ENCODE results near the gene RCL1. TPM values are rescaled to one million over a fixed set of nuclear protein-coding genes. Genes with fewer than 3 reads are reported as not detected.

The RCL1 gene
- total and polyA plus RNA-seq, 7 donors: 8.9 to 29.5 (median 16.0) TPM

DNA sequence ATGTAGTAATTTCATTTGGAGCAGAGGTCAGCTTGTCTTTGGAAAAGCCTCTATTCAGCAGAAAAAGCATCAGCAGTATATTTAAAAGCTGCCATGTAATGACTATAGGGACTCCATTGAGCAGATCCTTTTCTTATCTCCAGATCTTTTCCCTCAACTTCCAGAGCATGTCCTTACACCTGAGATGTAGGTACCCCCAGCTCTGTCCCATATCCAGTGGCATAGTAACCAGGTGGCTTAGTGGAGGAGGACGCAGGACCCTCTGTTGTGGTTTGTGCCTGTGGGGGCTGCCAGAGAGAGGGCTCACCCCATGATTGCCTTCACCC lies 61.5 kb downstream of the RCL1 start:
- Histone ChIP-seq H3K9me3 (no peaks in the 10 kb centered on the region), H3K27me3 (ENCODE audit: insufficient read depth in 3 of 3, low read length in 2 of 3) (no peaks in the 10 kb centered on the region), H3K4me3 (no peak overlapping the region), H3K36me3 (ENCODE audit: insufficient read depth in 1 of 2, low read depth in 1 of 2) (peaks cover 9 to 35% of the 10 kb centered on the region in 2 donors), H3K4me1 (peaks cover 44% of the 10 kb centered on the region), H3K27ac (peak overlapping the region; percentile 75)
- TF ChIP-seq, protein P1, sequence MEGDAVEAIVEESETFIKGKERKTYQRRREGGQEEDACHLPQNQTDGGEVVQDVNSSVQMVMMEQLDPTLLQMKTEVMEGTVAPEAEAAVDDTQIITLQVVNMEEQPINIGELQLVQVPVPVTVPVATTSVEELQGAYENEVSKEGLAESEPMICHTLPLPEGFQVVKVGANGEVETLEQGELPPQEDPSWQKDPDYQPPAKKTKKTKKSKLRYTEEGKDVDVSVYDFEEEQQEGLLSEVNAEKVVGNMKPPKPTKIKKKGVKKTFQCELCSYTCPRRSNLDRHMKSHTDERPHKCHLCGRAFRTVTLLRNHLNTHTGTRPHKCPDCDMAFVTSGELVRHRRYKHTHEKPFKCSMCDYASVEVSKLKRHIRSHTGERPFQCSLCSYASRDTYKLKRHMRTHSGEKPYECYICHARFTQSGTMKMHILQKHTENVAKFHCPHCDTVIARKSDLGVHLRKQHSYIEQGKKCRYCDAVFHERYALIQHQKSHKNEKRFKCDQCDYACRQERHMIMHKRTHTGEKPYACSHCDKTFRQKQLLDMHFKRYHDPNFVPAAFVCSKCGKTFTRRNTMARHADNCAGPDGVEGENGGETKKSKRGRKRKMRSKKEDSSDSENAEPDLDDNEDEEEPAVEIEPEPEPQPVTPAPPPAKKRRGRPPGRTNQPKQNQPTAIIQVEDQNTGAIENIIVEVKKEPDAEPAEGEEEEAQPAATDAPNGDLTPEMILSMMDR (IDR thresholded peaks at IDR 0.05): no peak
- intact Hi-C loops (cut with DNase I): loop anchor here in 1 of 2 donors (5.0 kb wide), 1 partner anchor 133 kb away; the partner anchor contains the start of gene JAK2
- ATAC-seq: no peak
- no peak for DNase-seq
- WGBS, 3 donors: 98 to 100% (median 100%) methylated on average over 1 of the region's 1 CpG

DNA sequence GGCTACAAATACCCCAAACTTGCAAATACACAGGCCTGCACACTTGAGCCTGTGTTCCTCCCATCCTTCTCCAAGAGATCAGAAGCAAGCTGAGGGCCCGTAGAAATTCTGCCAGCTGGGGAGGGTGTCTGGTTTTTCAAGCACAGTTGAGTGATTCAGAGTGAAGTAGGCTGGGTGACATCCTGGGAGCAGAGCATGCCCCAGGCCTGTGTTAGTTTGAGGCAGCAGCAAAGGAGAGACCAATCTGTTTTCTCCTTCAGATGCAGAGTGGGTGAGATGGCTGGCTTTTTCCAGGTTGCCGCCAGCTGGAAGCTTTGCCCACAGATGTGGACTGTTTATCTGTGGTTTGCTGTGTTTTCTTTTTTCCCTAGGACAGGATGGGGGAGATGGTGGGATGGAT lies 63.1 kb downstream of the RCL1 start:
- ATAC-seq (peak in 2 of 4 donors; percentile 16 to 26), DNase-seq (peak in 1 of 2 donors; percentile 21)
- peaks cover 9 to 29% of the 10 kb centered on the region in 2 donors for H3K36me3 ChIP-seq (ENCODE audit: insufficient read depth in 1 of 2, low read depth in 1 of 2)
- H3K4me1 ChIP-seq: peaks cover 44% of the 10 kb centered on the region
- H3K27ac ChIP-seq: peak overlapping the region; percentile 75
- H3K27me3 ChIP-seq (ENCODE audit: insufficient read depth in 3 of 3, low read length in 2 of 3): no peaks in the 10 kb centered on the region
- WGBS, 3 donors: 47 to 81% (median 60%) methylated on average over 2 of the region's 2 CpGs
- TF ChIP-seq, protein P1 (IDR thresholded peaks at IDR 0.05): no peak
- no peaks in the 10 kb centered on the region for H3K9me3 ChIP-seq
- intact Hi-C loops (cut with DNase I): loop anchor here in 1 of 2 donors (5.0 kb wide), 1 partner anchor 126 kb away; no protein-coding TSS in a partner anchor
- H3K4me3 ChIP-seq: no peak overlapping the region

DNA sequence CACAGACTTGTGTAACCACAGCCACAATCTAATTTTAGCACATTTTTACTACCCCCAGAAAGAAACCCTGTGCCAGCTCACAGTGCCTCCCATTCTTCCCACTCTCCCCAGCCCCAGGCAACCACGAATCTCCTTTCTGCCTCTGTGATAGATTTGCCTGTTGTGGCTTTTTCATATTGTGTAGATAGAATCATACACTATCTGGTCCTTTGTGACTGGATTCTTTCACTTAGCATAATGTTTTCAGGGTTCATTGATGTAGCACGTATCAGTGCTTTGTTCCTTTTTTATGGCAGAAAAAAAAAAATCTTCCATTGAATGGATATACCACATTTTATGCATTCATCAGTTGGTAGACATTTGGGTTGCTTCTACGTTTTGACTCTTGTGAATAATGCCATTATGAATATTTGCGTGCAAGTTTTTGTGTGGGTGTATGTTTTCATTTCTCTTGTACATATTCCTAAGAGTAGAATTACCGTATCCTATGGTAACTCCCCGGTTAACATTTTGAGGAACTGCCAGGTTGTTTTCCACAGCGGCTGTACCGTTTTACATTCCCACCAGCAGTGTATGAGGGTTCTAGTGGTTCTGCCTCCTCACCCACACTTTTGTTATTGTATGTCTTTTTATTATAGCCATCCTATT lies 64.5 kb downstream of the RCL1 start:
- no peak for DNase-seq
- intact Hi-C loops (cut with DNase I): loop anchor here in 1 of 2 donors (5.0 kb wide), 1 partner anchor 125 kb away; no protein-coding TSS in a partner anchor
- no peak for ATAC-seq
- Histone ChIP-seq H3K9me3 (no peaks in the 10 kb centered on the region), H3K27me3 (ENCODE audit: insufficient read depth in 3 of 3, low read length in 2 of 3) (no peaks in the 10 kb centered on the region), H3K4me3 (no peak overlapping the region), H3K36me3 (ENCODE audit: insufficient read depth in 1 of 2, low read depth in 1 of 2) (peaks cover 6 to 24% of the 10 kb centered on the region in 2 donors), H3K4me1 (peaks cover 48% of the 10 kb centered on the region), H3K27ac (peak overlapping the region; percentile 38)
- TF ChIP-seq, protein P1 (IDR thresholded peaks at IDR 0.05): no peak
- WGBS, 3 donors: 50 to 79% (median 50%) methylated on average over 8 of the region's 8 CpGs

GRCh38 chr9:4859035-4859434 lies 66.3 kb downstream of the RCL1 start:
- H3K27ac ChIP-seq: no peak overlapping the region
- DNase-seq (no peak), ATAC-seq (no peak)
- intact Hi-C loops (cut with DNase I): loop anchor here in 1 of 2 donors (5.0 kb wide), 1 partner anchor 123 kb away; no protein-coding TSS in a partner anchor
- 96 to 97% (median 96%) methylated on average over 6 of the region's 6 CpGs for WGBS, 3 donors
- peaks cover 6 to 22% of the 10 kb centered on the region in 2 donors for H3K36me3 ChIP-seq (ENCODE audit: insufficient read depth in 1 of 2, low read depth in 1 of 2)
- H3K4me3 ChIP-seq: no peak overlapping the region
- H3K9me3 ChIP-seq: no peaks in the 10 kb centered on the region
- TF ChIP-seq, protein P1 (IDR thresholded peaks at IDR 0.05): no peak
- H3K27me3 ChIP-seq (ENCODE audit: insufficient read depth in 3 of 3, low read length in 2 of 3): no peaks in the 10 kb centered on the region
- peaks cover 55% of the 10 kb centered on the region for H3K4me1 ChIP-seq

Measured in psoas muscle (tissue), 8 donors.